Measurements from ENCODE around the gene PSMA1. TPM values are rescaled to one million over a fixed set of nuclear protein-coding genes. Genes with fewer than 3 reads are reported as not detected.

Gene PSMA1
- polyA plus RNA-seq, 1 donor from 2014 or later, result 322 TPM

- Histone ChIP-seq H2AFZ (ENCODE audit: low read depth, low read length) (no peak overlapping the region), H3K4me2 (ENCODE audit: low read length) (no peak overlapping the region), H3K79me2 (replicated peaks; ENCODE audit: insufficient read depth, low read length) (no peaks in the 10 kb centered on the region), H3K27me3 (ENCODE audit: insufficient read depth, low read depth, low read length) (no peaks in the 10 kb centered on the region), H4K20me1 (ENCODE audit: insufficient read depth) (no peaks in the 10 kb centered on the region), H3F3A (ENCODE audit: insufficient read depth, low read length, poor library complexity, severe bottlenecking) (no peaks in the 10 kb centered on the region), H3K27ac (ENCODE audit: low read length) (no peak overlapping the region), H3K4me3 (ENCODE audit: low read length) (no peak overlapping the region), H3K9me2 (ENCODE audit: insufficient read depth, low read length) (no peaks in the 10 kb centered on the region), H3K9ac (ENCODE audit: low read length) (no peak overlapping the region), H3K36me3 (ENCODE audit: insufficient read depth, low read length) (no peaks in the 10 kb centered on the region), H3K9me3 (ENCODE audit: low read length) (no peaks in the 10 kb centered on the region)
- TF ChIP-seq POLR2AphosphoS5 (IDR thresholded peaks at IDR 0.05) (no peak), EP300 (conservative IDR thresholded peaks at IDR 0.05; ENCODE audit: poor library complexity, severe bottlenecking) (no peak), CTCF (IDR thresholded peaks at IDR 0.05; ENCODE audit: poor library complexity, severe bottlenecking) (no peak), RAD21 (conservative IDR thresholded peaks at IDR 0.05) (no peak), EZH2 (IDR thresholded peaks at IDR 0.05; ENCODE audit: borderline replicate concordance, insufficient read depth, low read length, poor library complexity, severe bottlenecking) (no peak), REST (IDR thresholded peaks at IDR 0.05; ENCODE audit: borderline replicate concordance) (no peak)
Measured at GRCh38 chr11:14529951-14530350, 9.8 kb upstream of the PSMA1 start.

- H2AFZ ChIP-seq (ENCODE audit: low read depth, low read length), result no peak overlapping the region
- H3F3A ChIP-seq (ENCODE audit: insufficient read depth, low read length, poor library complexity, severe bottlenecking), result no peaks in the 10 kb centered on the region
- H3K27me3 ChIP-seq (ENCODE audit: insufficient read depth, low read depth, low read length), result no peaks in the 10 kb centered on the region
- no peak overlapping the region for H3K4me2 ChIP-seq (ENCODE audit: low read length)
- no peak overlapping the region for H3K27ac ChIP-seq (ENCODE audit: low read length)
- H3K36me3 ChIP-seq (ENCODE audit: insufficient read depth, low read length), result no peaks in the 10 kb centered on the region
- H3K9ac ChIP-seq (ENCODE audit: low read length), result no peak overlapping the region
- H3K79me2 ChIP-seq (replicated peaks; ENCODE audit: insufficient read depth, low read length), result no peaks in the 10 kb centered on the region
- H3K9me2 ChIP-seq (ENCODE audit: insufficient read depth, low read length), result no peaks in the 10 kb centered on the region
- H4K20me1 ChIP-seq (ENCODE audit: insufficient read depth), result no peaks in the 10 kb centered on the region
- no peak overlapping the region for H3K4me3 ChIP-seq (ENCODE audit: low read length)
- TF ChIP-seq TAF1 (IDR thresholded peaks at IDR 0.05; ENCODE audit: low read depth) (no peak), EP300 (conservative IDR thresholded peaks at IDR 0.05; ENCODE audit: poor library complexity, severe bottlenecking) (no peak), REST (IDR thresholded peaks at IDR 0.05; ENCODE audit: borderline replicate concordance) (no peak), EZH2 (IDR thresholded peaks at IDR 0.05; ENCODE audit: borderline replicate concordance, insufficient read depth, low read length, poor library complexity, severe bottlenecking) (no peak)
- H3K9me3 ChIP-seq (ENCODE audit: low read length), result no peaks in the 10 kb centered on the region
Measured at GRCh38 chr11:14529321-14529720, 9.1 kb upstream of the PSMA1 start.

Measured in neural cell (in vitro differentiated cells).